H1 (cell line): ENCODE results near the gene PAK6. TPM values are rescaled to one million over a fixed set of nuclear protein-coding genes. Genes with fewer than 3 reads are reported as not detected.

ENCODE experiments used
- CTCF ChIA-PET: fragments of 300-600 bp; sonication (Branson Sonifier 250); formaldehyde crosslinking; loops from one replicate; lab custom pipeline; 2021; ENCODE audit not compliant: partially characterized antibody; lab: Charles Lee
- POLR2A ChIA-PET: fragments of 300-600 bp; sonication (Branson Sonifier 250); formaldehyde crosslinking; loops from one replicate; lab custom pipeline; 2021; ENCODE audit warnings: inconsistent platforms; ENCODE audit not compliant: partially characterized antibody; lab: Charles Lee
- DNase-seq, 2 experiments: peaks; one replicate each; pipeline versions ENCODE4 v3.0.0 to v3.0.0-alpha.2; 2010 to 2022; ENCODE audit warnings: low spot score in 2 of 2, low read depth in 1 of 2, mixed read lengths in 1 of 2
- FAIRE-seq: peaks from 2 replicates; lab custom pipeline; 2011; peaks lifted over from hg19 to GRCh38; lab: Jason Lieb, UNC
- H2AFZ ChIP-seq: 2 replicates; pipeline ENCODE4 v1.8.1; 2012; ENCODE audit warnings: low read length, inconsistent platforms
- H2AK5ac ChIP-seq: 2 replicates; pipeline ENCODE4 v1.6.1; 2013; ENCODE audit warnings: low read depth, low read length
- H2BK120ac ChIP-seq: replicated peaks from 2 replicates; pipeline ENCODE3; 2013; ENCODE audit warnings: low read depth, low read length, inconsistent platforms
- H2BK12ac ChIP-seq: 2 replicates; pipeline ENCODE4 v1.6.1; 2013; ENCODE audit warnings: low read depth, low read length
- H2BK15ac ChIP-seq: 2 replicates; pipeline ENCODE4 v1.6.1; 2013; ENCODE audit warnings: low read length
- H2BK20ac ChIP-seq: 2 replicates; pipeline ENCODE4 v1.6.1; 2013; ENCODE audit warnings: low read length
- H2BK5ac ChIP-seq: 2 replicates; pipeline ENCODE4 v1.6.1; 2013; ENCODE audit warnings: low read depth, low read length
- H3K14ac ChIP-seq: 2 replicates; pipeline ENCODE4 v1.6.1; 2013; ENCODE audit warnings: inconsistent platforms; ENCODE audit not compliant: insufficient read length
- H3K18ac ChIP-seq: 2 replicates; pipeline ENCODE4 v1.6.1; 2013; ENCODE audit warnings: low read length; ENCODE audit errors: extremely low read depth
- H3K23ac ChIP-seq: 2 replicates; pipeline ENCODE4 v1.6.1; 2013; ENCODE audit warnings: inconsistent platforms; ENCODE audit not compliant: insufficient read length
- H3K23me2 ChIP-seq: 2 replicates; pipeline ENCODE4 v1.6.1; 2013; ENCODE audit warnings: low read depth, low read length
- H3K27ac ChIP-seq: 2 replicates; pipeline ENCODE4 v1.6.1; 2011; ENCODE audit warnings: low read depth, low read length, inconsistent platforms
- H3K27me3 ChIP-seq, 4 experiments: replicated peaks in 1 of 4; 1 replicate in 1 of 4; 2 replicates in 3 of 4; pipeline versions ENCODE4 v1.6.1 to v1.8.1; 2011 to 2013; ENCODE audit warnings: low read length in 3 of 4, mild to moderate bottlenecking in 3 of 4, inconsistent platforms in 2 of 4, mixed read lengths in 2 of 4, moderate library complexity in 1 of 4; ENCODE audit not compliant: control insufficient read depth in 3 of 4, insufficient read depth in 3 of 4; ENCODE audit errors: extremely low read depth in 1 of 4
- H3K36me3 ChIP-seq, 4 experiments: 2 replicates each; pipeline versions ENCODE4 v1.6.1 to v1.8.1; 2011 to 2013; ENCODE audit warnings: mild to moderate bottlenecking in 4 of 4, low read length in 3 of 4, moderate library complexity in 2 of 4, control low read depth in 1 of 4, inconsistent platforms in 1 of 4; ENCODE audit not compliant: insufficient read depth in 4 of 4, control insufficient read depth in 2 of 4
- H3K4ac ChIP-seq: replicated peaks from 2 replicates; pipeline ENCODE3; 2013; ENCODE audit warnings: low read length, low read depth, mixed read lengths, inconsistent platforms; ENCODE audit not compliant: insufficient read length
- H3K4me1 ChIP-seq, 4 experiments: replicated peaks in 1 of 4; 1 replicate in 1 of 4; 2 replicates in 3 of 4; pipeline versions ENCODE4 v1.6.1 to v1.8.1; 2011 to 2013; ENCODE audit warnings: low read length in 3 of 4, inconsistent platforms in 2 of 4, mixed read lengths in 1 of 4; ENCODE audit not compliant: insufficient read depth in 4 of 4, control insufficient read depth in 3 of 4
- H3K4me2 ChIP-seq, 2 experiments: 2 replicates each; pipeline versions ENCODE4 v1.6.1 to v1.8.1; 2011 to 2013; ENCODE audit warnings: low read depth in 2 of 2, low read length in 2 of 2, control low read depth in 1 of 2, inconsistent platforms in 1 of 2, mild to moderate bottlenecking in 1 of 2; ENCODE audit not compliant: insufficient read depth in 1 of 2
- H3K4me3 ChIP-seq, 4 experiments: fragments of 200-600, 300-600 bp in 1 of 4; sonication (generic), shearing (Covaris generic), sonication (Bioruptor Twin) in 1 of 4; 2 replicates each; pipeline versions ENCODE4 v1.5.1 to v1.8.1; 2011 to 2016; ENCODE audit warnings: low read length in 4 of 4, low read depth in 3 of 4, control low read depth in 2 of 4, inconsistent platforms in 2 of 4, mild to moderate bottlenecking in 2 of 4, mixed read lengths in 1 of 4, moderate library complexity in 1 of 4; ENCODE audit not compliant: insufficient read depth in 2 of 4; ENCODE audit errors: extremely low read depth in 1 of 4
- H3K56ac ChIP-seq: replicated peaks from 2 replicates; pipeline ENCODE3; 2013; ENCODE audit warnings: low read depth, mild to moderate bottlenecking, mixed read lengths, low read length, inconsistent platforms; ENCODE audit not compliant: insufficient read length
- H3K79me1 ChIP-seq: 2 replicates; pipeline ENCODE4 v1.6.1; 2013; ENCODE audit warnings: low read depth, low read length, control low read depth
- H3K79me2 ChIP-seq, 2 experiments: 2 replicates each; pipeline versions ENCODE4 v1.6.1 to v1.8.1; 2012 to 2013; ENCODE audit warnings: low read length in 2 of 2, mild to moderate bottlenecking in 2 of 2, inconsistent platforms in 1 of 2; ENCODE audit not compliant: insufficient read depth in 2 of 2, control insufficient read depth in 1 of 2
- H3K9ac ChIP-seq, 4 experiments: replicated peaks in 1 of 4; 1 replicate in 1 of 4; 2 replicates in 3 of 4; pipeline versions ENCODE4 v1.6.1 to v1.8.1; 2011 to 2013; ENCODE audit warnings: low read depth in 3 of 4, low read length in 3 of 4, control low read depth in 2 of 4, mild to moderate bottlenecking in 2 of 4, moderate library complexity in 2 of 4, inconsistent platforms in 1 of 4; ENCODE audit errors: extremely low read depth in 1 of 4
- H3K9me3 ChIP-seq, 2 experiments: 2 replicates each; pipeline versions ENCODE4 v1.6.1 to v1.8.1; 2012 to 2013; ENCODE audit warnings: mild to moderate bottlenecking in 2 of 2, moderate library complexity in 2 of 2, control low read depth in 1 of 2, inconsistent platforms in 1 of 2, low read depth in 1 of 2, low read length in 1 of 2, mixed read lengths in 1 of 2; ENCODE audit not compliant: insufficient read depth in 2 of 2
- H4K20me1 ChIP-seq, 2 experiments: replicated peaks in 1 of 2; 2 replicates each; pipeline versions ENCODE3 to v1.8.1; 2011 to 2013; ENCODE audit warnings: inconsistent platforms in 2 of 2, low read length in 2 of 2, mild to moderate bottlenecking in 1 of 2; ENCODE audit not compliant: insufficient read depth in 2 of 2, control insufficient read depth in 1 of 2
- H4K5ac ChIP-seq: 2 replicates; pipeline ENCODE4 v1.6.1; 2013; ENCODE audit warnings: low read length, low read depth, mixed read lengths, inconsistent platforms; ENCODE audit not compliant: insufficient read length
- H4K8ac ChIP-seq: 2 replicates; pipeline ENCODE4 v1.8.0; 2013; ENCODE audit warnings: mild to moderate bottlenecking, moderate library complexity, low read length, inconsistent platforms; ENCODE audit not compliant: insufficient read depth; ENCODE audit errors: extremely low read depth
- H4K91ac ChIP-seq: replicated peaks from 2 replicates; pipeline ENCODE3; 2013; ENCODE audit warnings: low read length, mixed read lengths, inconsistent platforms; ENCODE audit not compliant: insufficient read length
- CHD1 ChIP-seq: IDR thresholded peaks from 2 replicates; pipeline ENCODE4 v1.6.1; 2012; ENCODE audit warnings: low read depth, low read length, improper control_type of control experiment
- CREB1 ChIP-seq: IDR thresholded peaks from 2 replicates; pipeline ENCODE4 v1.6.1; 2012; ENCODE audit warnings: inconsistent platforms
- EGR1 ChIP-seq: IDR thresholded peaks from 2 replicates; pipeline ENCODE4 v1.6.1; 2011; ENCODE audit warnings: low read depth, low read length, borderline replicate concordance
- JUN ChIP-seq: IDR thresholded peaks from 2 replicates; pipeline ENCODE4 v1.6.1; 2011; ENCODE audit warnings: low read depth, mild to moderate bottlenecking, improper control_type of control experiment, low read length
- POLR2A ChIP-seq, 2 experiments: IDR thresholded peaks; 1 replicate in 1 of 2; 2 replicates in 1 of 2; pipeline ENCODE4 v1.6.1; 2011; ENCODE audit warnings: low read depth in 2 of 2, low read length in 2 of 2, mild to moderate bottlenecking in 2 of 2; ENCODE audit errors: control extremely low read depth in 1 of 2
- RNF2 ChIP-seq: fragments of 200-900, 300-1000 bp; sonication (generic); IDR thresholded peaks from 2 replicates; pipeline ENCODE4 v1.7.1; 2016; ENCODE audit warnings: borderline replicate concordance, low read depth, mild to moderate bottlenecking, antibody characterized with exemption, low read length; ENCODE audit not compliant: poor library complexity, severe bottlenecking; ENCODE audit errors: missing control alignments
- SP2 ChIP-seq: IDR thresholded peaks from 2 replicates; pipeline ENCODE4 v1.6.1; 2012; ENCODE audit warnings: mild to moderate bottlenecking, low read length, inconsistent platforms
- TAF7 ChIP-seq: optimal IDR thresholded peaks from 2 replicates; pipeline ENCODE3; 2011; ENCODE audit warnings: low read depth, mild to moderate bottlenecking, inconsistent platforms, low read length, moderate library complexity, borderline replicate concordance
- TBP ChIP-seq: IDR thresholded peaks from 2 replicates; pipeline ENCODE4 v1.6.1; 2011; ENCODE audit warnings: low read depth, low read length, improper control_type of control experiment
- USF2 ChIP-seq: IDR thresholded peaks from 2 replicates; pipeline ENCODE4 v1.6.1; 2011; ENCODE audit warnings: low read length, improper control_type of control experiment
- WGBS, 2 experiments: shearing (Covaris generic) in 1 of 2; methylation state at CpG; one replicate each; pipeline versions ENCODE4 v1.1.6 to v1.1.7; 2013 to 2015; ENCODE audit warnings: low lambda C conversion rate in 2 of 2, mixed read lengths in 2 of 2, inconsistent platforms in 1 of 2, low coverage in 1 of 2, missing lambda C conversion rate in 1 of 2; ENCODE audit not compliant: insufficient replicate concordance in 2 of 2, insufficient coverage in 1 of 2, insufficient read length in 1 of 2; ENCODE audit errors: extremely low coverage in 1 of 2, missing lambda C conversion rate in 1 of 2; 5-methylcytosine and 5-hydroxymethylcytosine counted together
- polyA plus RNA-seq, 7 experiments: library from polyadenylated mRNA; depleted of rRNA in 3 of 7; stranded (reverse) in 5 of 7; unstranded in 2 of 7; fragments of >200 nt in 5 of 7; fragments of 200-250 nt in 2 of 7; gene quantifications; 1 replicate in 5 of 7; 2 replicates in 1 of 7; 4 replicates in 1 of 7; pipeline versions ENCODE4 v1.2.1 to v1.2.3, GENCODE V29; 2011 to 2013; ENCODE audit warnings: missing spikeins in 2 of 7, mixed read lengths in 2 of 7
- total RNA-seq: library from RNA; stranded (reverse); fragmentation: NEBNext Ultra II Directional; extraction: Animal tissue kit (Norgen Biotek cat#: 25700); gene quantifications from 2 replicates; pipeline ENCODE4 v1.2.1, GENCODE V29; 2021

PAK6 gene
- total and polyA plus RNA-seq, 2 of the 8 experiments (the other 6 are each of a cell fraction or from before 2014, with no cell fraction given): 6.9 to 9.4 TPM

- H3K14ac ChIP-seq: no peak overlapping the region
- DNase-seq (no peak), FAIRE-seq (no peak)
- no peak overlapping the region for H3K23ac ChIP-seq
- H2AK5ac ChIP-seq: no peak overlapping the region
- ChIA-PET CTCF (interaction anchor here (0.7 to 23.9 kb wide), 13 partner anchors 4 to 268 kb away, joined by 3 to 584 read pairs (median 5); partner anchors contain the start of genes ANKRD63, CCDC9B, DISP2 and INAFM2), POLR2A (interaction anchor here (1.5 to 2.4 kb wide), 2 partner anchors 18 to 23 kb away, joined by 3 to 6 read pairs; no protein-coding TSS in a partner anchor)
- H3K4me3 ChIP-seq: no peak overlapping the region
- no peak overlapping the region for H3K56ac ChIP-seq
- H3K79me1 ChIP-seq: no peaks in the 10 kb centered on the region
- no peak overlapping the region for H3K27ac ChIP-seq
- H4K8ac ChIP-seq: no peak overlapping the region
- no peak overlapping the region for H2BK15ac ChIP-seq
- peaks cover 0 to 9% (median 6%) of the 10 kb centered on the region in 4 experiments; a peak in 5 of 7 replicates for H3K4me1 ChIP-seq
- H3K9ac ChIP-seq: no peak overlapping the region
- H2BK12ac ChIP-seq: 0 out of 2 replicates have a peak overlapping the region, but pooled peaks have one; percentile 4
- no peak overlapping the region for H2AFZ ChIP-seq
- TF ChIP-seq SP2 (no peak), CHD1 (no peak), EGR1 (no peak), POLR2A (IDR thresholded peaks at IDR 0.05; ENCODE audit: control extremely low read depth in 1 of 2, low read depth in 2 of 2, low read length in 2 of 2) (no peak), USF2 (no peak), TBP (no peak), TAF7 (no peak), CREB1 (no peak), RNF2 (no peak), JUN (no peak)
- no peak overlapping the region for H3K4ac ChIP-seq
- no peaks in the 10 kb centered on the region for H3K36me3 ChIP-seq
- H2BK20ac ChIP-seq: no peak overlapping the region
- no peak overlapping the region for H3K4me2 ChIP-seq
- H4K5ac ChIP-seq: no peak overlapping the region
- no peaks in the 10 kb centered on the region; the same call in 1 of the 2 replicates for H3K23me2 ChIP-seq
- no peak overlapping the region for H3K18ac ChIP-seq
- 88% methylated on average over 10 of the region's 10 CpGs; no CpG with 5 or more reads in 1 of the 2 experiments for WGBS, 2 experiments
- no peaks in the 10 kb centered on the region for H3K79me2 ChIP-seq
- 0 out of 2 replicates have a peak overlapping the region, but pooled peaks have one; percentile 3 for H2BK5ac ChIP-seq
- peaks cover 1 to 4% of the 10 kb centered on the region in 2 experiments for H4K20me1 ChIP-seq
- H2BK120ac ChIP-seq: no peak overlapping the region
- peaks cover 0 to 6% (median 0%) of the 10 kb centered on the region in 4 experiments; a peak in 3 of 7 replicates for H3K27me3 ChIP-seq
- H3K9me3 ChIP-seq: no peaks in the 10 kb centered on the region
- H4K91ac ChIP-seq: no peak overlapping the region
These were observed 74.9 kb downstream of the PAK6 start for GRCh38 chr15:40313531-40314398.
